ENCODE data around the gene SPG11.

GRCh38 chr15:44654858-44655257 lies 8.6 kb downstream of the SPG11 start:
- TF ChIP-seq POLR2A (IDR thresholded peaks at IDR 0.05) (no peak), CTCF (IDR thresholded peaks at IDR 0.05) (no peak)
